Central memory CD8-positive, alpha-beta T cell (primary cell): ENCODE data around the gene TPT1.

Experiments used
- ATAC-seq: fragments of 150-1000 bp; cut with Tn5 transposase; replicated peaks from 2 replicates; pipeline ENCODE4 v1.10.0; 2022; ENCODE audit warnings: mild to moderate bottlenecking, moderate FRiP score, moderate number of reproducible peaks; ENCODE audit not compliant: poor library complexity, severe bottlenecking; ENCODE audit errors: extremely low read depth
- DNase-seq, 2 donors: peaks; one replicate each; pipeline ENCODE4 v3.0.0; 2021; ENCODE audit warnings: low spot score in 2 of 2
- H3K27ac Mint-ChIP-seq: one replicate; pipeline ENCODE4 v1.8.0; 2022; ENCODE audit warnings: low read depth, mild to moderate bottlenecking, moderate library complexity, mixed read lengths
- H3K27me3 Mint-ChIP-seq: one replicate; pipeline ENCODE4 v1.8.0; 2022; ENCODE audit warnings: mixed read lengths
- H3K36me3 Mint-ChIP-seq: one replicate; pipeline ENCODE4 v1.8.0; 2022; ENCODE audit warnings: mild to moderate bottlenecking, moderate library complexity, mixed read lengths; ENCODE audit not compliant: insufficient read depth
- H3K4me1 Mint-ChIP-seq: one replicate; pipeline ENCODE4 v1.8.0; 2022; ENCODE audit warnings: mixed read lengths
- H3K4me3 Mint-ChIP-seq: one replicate; pipeline ENCODE4 v1.8.0; 2022; ENCODE audit warnings: mild to moderate bottlenecking, moderate library complexity, mixed read lengths
- H3K9me3 Mint-ChIP-seq: one replicate; pipeline ENCODE4 v1.8.0; 2022; ENCODE audit warnings: mixed read lengths

Gene TPT1

DNA sequence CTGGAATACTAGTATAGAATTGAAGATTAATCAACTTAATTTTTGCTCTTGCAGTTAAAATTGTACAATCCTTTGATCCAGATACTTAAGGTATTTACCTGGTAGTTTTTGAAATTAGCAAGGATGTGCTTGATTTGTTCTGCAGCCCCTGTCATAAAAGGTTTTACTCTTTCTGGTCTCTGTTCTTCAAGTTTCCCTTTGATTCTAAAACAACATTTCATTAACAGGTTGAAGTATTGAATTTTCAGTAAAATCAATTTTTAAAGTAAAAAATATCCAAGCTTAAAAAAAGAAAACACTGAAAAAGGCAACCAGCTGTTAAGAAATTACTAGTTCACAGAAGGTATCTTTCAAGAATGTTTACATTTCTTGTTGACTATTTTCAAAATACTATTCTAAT lies 1.6 kb downstream of the TPT1 start:
- Mint-ChIP-seq H3K27ac (peak overlapping the region; percentile 96), H3K27me3 (no peaks in the 10 kb centered on the region), H3K4me3 (peak overlapping the region; percentile 95), H3K9me3 (no peaks in the 10 kb centered on the region), H3K36me3 (peaks cover 65% of the 10 kb centered on the region), H3K4me1 (peaks cover 62% of the 10 kb centered on the region)
- ATAC-seq (no peak), DNase-seq (no peak)

DNA sequence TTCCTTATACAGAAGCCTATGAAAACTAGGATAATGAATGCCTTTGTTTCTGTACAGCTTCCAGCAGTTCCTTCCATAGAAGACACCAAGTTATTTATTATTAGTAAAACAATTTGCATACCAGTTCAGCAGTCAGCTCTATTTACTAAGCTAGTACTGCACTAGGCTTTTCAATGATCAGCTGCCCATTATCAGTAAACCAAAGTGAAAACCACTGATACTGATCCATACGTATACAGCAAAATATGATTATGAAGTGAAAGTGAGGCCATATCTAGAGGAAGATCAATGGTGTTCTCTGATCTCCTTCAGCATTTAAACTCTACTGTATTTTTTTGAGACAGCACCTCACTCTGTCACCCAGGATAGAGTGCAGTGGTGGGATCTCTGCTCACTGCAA lies 3.2 kb downstream of the TPT1 start:
- Mint-ChIP-seq H3K27me3 (no peaks in the 10 kb centered on the region), H3K4me3 (peak overlapping the region; percentile 63), H3K27ac (peak overlapping the region; percentile 69), H3K36me3 (peaks cover 64% of the 10 kb centered on the region), H3K4me1 (peaks cover 78% of the 10 kb centered on the region), H3K9me3 (no peaks in the 10 kb centered on the region)
- ATAC-seq (no peak), DNase-seq (no peak)

DNA sequence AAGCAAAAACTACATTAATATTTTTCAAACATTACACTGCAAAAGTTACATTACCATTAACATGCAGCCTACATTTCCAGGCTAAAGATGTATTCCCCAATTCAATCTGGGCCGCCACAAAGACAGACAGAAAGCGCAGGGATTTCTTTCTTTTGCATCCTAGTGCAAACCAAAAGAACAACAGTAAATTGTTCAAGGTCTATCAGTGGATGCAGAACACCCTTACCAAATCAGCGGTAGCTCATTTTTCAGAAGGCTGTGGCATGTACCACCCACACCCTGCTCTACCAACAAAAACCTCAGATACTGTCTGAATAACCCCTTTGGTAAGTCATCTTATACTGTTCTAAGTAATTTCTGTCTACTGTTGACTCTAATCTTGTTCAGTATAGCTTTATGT lies 3.6 kb downstream of the TPT1 start:
- Mint-ChIP-seq H3K4me1 (peaks cover 79% of the 10 kb centered on the region), H3K27ac (peak overlapping the region; percentile 69), H3K4me3 (peak overlapping the region; percentile 63), H3K27me3 (no peaks in the 10 kb centered on the region), H3K9me3 (no peaks in the 10 kb centered on the region), H3K36me3 (peaks cover 64% of the 10 kb centered on the region)
- DNase-seq (no peak), ATAC-seq (no peak)

DNA sequence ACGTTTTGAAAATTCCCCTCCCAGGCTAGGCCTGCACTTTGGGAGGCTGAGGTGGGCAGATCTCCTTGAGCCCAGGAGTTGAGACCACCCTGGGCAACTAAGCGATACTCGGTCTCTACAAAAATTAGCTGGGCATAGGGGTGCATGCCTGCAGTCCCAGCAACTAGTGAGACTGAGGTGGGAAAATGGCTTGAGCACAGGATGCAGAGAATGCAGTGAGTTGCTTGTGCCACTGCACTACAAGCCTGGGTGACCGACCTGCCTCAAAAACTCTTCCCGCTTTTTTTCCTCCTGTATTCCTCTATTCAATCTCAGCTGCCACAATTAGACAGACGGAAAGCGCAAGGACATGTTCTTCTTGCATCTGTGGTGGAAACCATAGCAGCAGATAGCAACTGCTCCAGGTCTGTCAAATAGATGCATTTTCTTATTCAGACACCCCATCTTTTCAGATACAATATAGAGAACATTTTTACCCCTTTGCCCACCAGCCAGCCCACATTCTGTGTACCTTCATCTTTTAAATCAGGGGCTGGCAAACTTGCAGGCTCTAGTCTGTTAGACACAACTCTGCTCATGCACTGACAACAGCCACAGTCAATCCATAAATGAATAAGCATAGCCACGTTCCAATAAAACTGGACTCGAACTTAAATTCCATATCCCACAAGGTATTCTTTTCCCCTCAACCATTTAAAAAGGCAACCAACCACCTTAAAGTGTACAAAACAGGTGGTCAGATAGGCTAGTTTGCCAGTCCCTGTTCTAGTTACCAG lies 4.8 kb downstream of the TPT1 start:
- DNase-seq = no peak
- peak overlapping the region; percentile 35 for H3K27ac Mint-ChIP-seq
- no peaks in the 10 kb centered on the region for H3K27me3 Mint-ChIP-seq
- peaks cover 79% of the 10 kb centered on the region for H3K4me1 Mint-ChIP-seq
- peak overlapping the region; percentile 19 for H3K4me3 Mint-ChIP-seq
- H3K9me3 Mint-ChIP-seq = no peaks in the 10 kb centered on the region
- ATAC-seq = no peak
- peaks cover 62% of the 10 kb centered on the region for H3K36me3 Mint-ChIP-seq

DNA sequence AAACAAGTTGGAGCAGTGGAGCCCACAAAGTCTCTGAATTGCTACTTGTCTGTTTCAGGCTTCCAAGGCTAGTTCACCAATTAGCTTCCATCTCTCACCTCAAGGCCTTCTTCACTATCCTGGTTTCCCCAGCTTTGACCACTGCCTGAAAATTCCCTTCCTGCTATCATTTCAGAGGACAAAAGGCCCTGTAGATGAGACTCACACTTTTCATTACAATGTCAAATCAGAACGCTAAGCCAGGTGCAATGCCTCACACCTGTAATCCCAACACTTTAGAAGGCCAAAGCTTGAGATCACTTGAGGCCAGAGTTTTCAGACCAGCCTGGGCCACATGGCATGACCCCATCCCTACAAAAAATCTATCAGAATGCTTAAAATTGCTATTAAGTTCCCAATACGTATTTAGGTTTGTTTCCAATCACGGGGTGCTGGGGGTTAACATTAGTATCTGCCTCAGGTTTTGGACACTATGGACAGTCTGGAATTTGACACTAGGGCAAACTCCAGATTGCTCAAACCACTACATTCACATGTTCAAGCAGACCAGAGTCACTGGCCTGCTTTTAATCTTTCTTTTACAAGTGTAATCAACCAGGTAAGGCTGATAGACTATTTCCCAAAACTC lies 5.5 kb downstream of the TPT1 start:
- Mint-ChIP-seq H3K36me3 (peaks cover 58% of the 10 kb centered on the region), H3K9me3 (no peaks in the 10 kb centered on the region)

DNA sequence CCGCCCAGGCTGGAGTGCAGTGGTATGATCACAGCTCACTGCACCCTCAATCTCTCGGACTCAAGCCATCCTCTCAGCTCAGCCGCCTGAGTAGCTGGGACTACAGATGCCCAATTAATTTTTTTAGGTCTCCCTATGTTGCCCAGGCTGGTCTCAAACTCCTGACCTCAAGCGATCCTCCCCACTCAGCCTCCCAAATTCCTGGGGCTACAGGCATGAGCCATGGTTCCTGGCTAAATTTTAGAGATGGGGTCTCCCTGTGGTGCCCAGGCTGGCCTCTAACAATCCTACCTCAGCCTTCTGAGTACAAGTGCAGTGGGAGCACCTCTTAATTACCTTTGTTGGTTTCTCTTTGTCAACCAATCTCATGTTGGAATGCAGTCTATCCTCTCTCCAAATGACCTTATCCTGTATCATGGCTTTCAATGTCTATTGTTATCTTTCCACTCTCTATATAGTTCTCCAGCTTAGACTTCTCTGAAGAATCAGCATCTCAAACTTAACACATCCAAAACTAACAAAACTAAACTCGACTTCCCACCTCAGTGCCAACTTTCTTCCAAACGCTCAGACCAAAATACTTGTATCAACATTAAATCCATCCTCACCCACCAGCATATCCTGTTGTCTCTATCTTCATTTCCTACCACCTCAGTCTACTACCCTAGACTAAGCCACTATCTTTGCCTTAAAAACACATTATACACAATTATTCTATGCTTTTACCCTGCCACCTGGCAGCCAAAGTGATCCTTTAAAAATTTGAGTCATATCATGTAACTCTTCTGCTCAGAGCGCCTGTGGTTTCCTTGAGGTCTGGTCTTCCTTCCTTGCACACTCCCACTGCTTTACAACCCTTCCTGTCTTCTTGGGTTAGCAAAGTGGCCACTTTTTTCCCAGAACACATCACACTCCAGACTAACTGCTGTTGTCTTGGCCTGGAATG lies 6.7 kb downstream of the TPT1 start:
- H3K4me1 Mint-ChIP-seq = peaks cover 79% of the 10 kb centered on the region
- no peak for DNase-seq
- peak overlapping the region; percentile 63 for H3K4me3 Mint-ChIP-seq
- no peaks in the 10 kb centered on the region for H3K9me3 Mint-ChIP-seq
- H3K36me3 Mint-ChIP-seq = peaks cover 50% of the 10 kb centered on the region
- no peaks in the 10 kb centered on the region for H3K27me3 Mint-ChIP-seq
- peak overlapping the region; percentile 85 for H3K27ac Mint-ChIP-seq
- ATAC-seq = peak; percentile 68

More for the DNA sequence above, 5.5 kb downstream of the TPT1 start:
- no peaks in the 10 kb centered on the region for H3K27me3 Mint-ChIP-seq
- H3K4me3 Mint-ChIP-seq = peak overlapping the region; percentile 19
- ATAC-seq (no peak), DNase-seq (no peak)
- H3K4me1 Mint-ChIP-seq = peaks cover 79% of the 10 kb centered on the region
- peak overlapping the region; percentile 85 for H3K27ac Mint-ChIP-seq

DNA sequence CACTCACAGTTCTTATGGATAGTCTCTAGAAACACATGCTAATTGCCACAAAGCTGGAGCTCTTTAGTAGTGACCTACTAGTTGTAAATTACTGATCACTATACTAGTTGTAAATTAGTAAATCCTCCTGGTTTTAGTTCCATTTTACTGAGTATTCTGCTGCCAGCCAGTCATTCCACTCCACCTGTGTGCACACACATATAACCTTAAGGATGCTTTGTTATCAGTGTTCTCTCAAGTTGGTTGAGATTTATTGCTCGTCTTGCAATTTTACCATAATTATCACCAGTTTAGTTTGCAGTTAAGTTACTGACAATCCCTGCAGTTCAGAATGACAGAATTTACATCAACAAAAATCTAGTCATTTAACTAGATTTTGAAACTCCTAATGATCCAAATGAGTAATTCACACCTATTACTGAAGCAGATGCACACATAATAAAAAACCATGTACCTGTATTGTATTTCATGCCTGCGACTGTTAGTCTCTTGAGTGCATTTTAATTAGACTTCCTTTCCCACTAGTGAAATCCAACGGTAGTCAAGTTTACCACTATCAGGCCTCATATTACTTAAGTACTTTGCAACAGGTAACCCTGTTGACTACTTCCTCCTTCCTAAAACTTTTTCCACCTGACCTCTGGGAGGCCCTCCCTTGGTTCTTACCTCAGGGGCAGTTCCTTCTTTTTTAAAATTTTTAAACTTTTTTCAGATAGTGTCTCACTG lies 7.6 kb downstream of the TPT1 start:
- no peak for DNase-seq
- Mint-ChIP-seq H3K27me3 (no peaks in the 10 kb centered on the region), H3K27ac (peak overlapping the region; percentile 85), H3K4me3 (peak overlapping the region; percentile 63), H3K9me3 (no peaks in the 10 kb centered on the region), H3K4me1 (peaks cover 71% of the 10 kb centered on the region), H3K36me3 (peaks cover 41% of the 10 kb centered on the region)
- no peak for ATAC-seq

DNA sequence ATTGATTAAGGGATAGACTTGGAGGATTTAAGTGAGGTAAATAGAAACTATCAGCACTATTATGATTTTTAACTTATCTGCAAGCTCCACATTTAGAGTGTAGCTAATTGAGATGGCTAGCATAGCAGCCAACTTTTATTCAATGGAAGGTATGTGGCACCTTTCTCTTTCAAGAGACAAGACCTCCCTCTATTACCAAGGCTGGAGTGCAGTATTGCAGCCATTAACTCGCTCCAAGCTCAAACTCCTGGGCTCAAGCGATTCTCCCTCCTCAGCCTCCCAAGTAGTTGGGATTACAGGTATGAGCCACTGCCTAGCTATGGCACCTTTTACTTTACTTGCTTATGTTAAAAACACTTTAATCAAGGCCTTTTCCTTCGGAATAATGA lies 8.2 kb downstream of the TPT1 start:
- ATAC-seq (no peak), DNase-seq (no peak)
- Mint-ChIP-seq H3K27me3 (no peaks in the 10 kb centered on the region), H3K9me3 (no peaks in the 10 kb centered on the region), H3K4me3 (no peak overlapping the region), H3K4me1 (peaks cover 67% of the 10 kb centered on the region), H3K36me3 (peaks cover 37% of the 10 kb centered on the region), H3K27ac (peak overlapping the region; percentile 85)

DNA sequence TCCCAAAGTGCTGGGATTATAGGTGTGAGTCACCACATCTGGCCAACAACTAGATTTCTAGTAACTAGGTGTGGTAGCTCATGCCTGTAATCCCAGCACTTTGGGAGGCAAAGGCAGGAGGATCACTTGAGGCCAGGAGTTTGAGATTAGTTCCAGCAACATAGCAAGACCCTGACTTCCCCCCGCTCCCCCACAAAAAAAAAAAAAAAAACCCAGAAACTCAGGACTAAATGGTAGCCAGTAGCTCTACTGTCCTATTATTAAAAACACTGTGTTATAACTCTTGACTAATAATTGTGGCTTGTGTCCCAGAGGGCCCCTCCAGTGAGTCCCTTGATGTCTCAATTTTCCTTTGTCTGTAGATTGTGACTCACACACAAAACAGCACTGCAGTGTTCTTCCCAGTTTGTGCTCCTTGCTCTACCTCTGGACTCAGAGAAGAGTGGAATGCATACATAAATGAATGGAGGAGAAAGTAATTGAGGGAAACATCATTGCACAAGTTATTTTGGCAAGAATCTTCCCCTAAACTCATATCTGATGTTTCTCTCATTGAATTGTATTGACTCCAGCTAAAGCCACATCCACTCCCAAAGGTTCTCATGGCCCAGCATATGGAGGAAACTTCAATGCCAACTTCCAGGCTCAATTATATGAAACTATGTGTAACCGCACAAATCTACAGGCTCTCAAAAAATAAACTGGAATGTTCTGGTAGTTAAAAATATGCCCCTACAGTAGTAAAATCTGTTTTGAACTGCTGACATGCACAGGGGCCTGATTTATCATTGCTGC lies 8.8 kb downstream of the TPT1 start:
- no peak for ATAC-seq
- Mint-ChIP-seq H3K4me3 (no peak overlapping the region), H3K27me3 (no peaks in the 10 kb centered on the region), H3K4me1 (peaks cover 67% of the 10 kb centered on the region), H3K9me3 (no peaks in the 10 kb centered on the region), H3K27ac (peak overlapping the region; percentile 85), H3K36me3 (peaks cover 32% of the 10 kb centered on the region)
- no peak for DNase-seq

DNA sequence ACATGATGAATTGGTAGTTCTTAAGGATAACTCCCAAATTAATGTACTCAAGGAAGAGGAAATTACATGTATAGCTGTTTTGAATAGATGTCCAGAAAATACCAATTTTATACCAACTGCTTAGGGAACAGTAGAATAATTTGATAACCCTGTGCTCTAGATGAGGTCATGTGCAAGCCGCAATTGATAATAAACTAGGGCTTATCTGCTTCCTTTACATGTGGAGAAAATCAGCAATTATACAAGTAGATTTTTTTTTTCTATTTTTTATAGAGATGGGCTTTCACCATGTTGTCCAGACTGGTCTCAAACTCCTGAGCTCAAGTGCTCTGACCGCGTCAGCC lies 9.3 kb downstream of the TPT1 start:
- H3K36me3 Mint-ChIP-seq = peaks cover 26% of the 10 kb centered on the region
- no peak for ATAC-seq

DNA sequence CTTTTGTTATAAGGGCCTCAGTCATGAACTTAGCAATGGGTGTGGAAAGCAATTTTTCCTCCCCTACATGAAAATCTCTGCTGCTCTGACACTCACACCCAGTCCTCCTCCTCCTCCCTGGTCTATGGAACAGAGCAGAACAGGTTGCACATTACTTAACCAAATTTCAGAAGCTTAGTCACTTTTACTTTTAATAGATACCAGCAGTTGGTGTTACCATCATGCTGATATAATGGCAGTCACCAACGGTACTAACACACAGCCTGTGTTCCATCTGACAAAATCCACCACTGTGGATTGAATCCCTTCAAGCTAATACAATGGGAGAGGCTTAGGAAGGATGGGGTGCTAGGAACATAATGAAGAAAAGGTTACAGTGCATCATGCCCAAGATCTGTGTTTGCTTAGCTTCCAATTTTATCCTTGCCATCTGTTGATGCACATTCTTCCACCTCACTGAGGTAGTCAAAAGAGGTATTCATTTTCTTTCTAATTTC lies 9.8 kb downstream of the TPT1 start:
- no peak for ATAC-seq
- peaks cover 21% of the 10 kb centered on the region for H3K36me3 Mint-ChIP-seq
- no peak overlapping the region for H3K4me3 Mint-ChIP-seq
- no peak for DNase-seq
- peaks cover 61% of the 10 kb centered on the region for H3K4me1 Mint-ChIP-seq
- H3K9me3 Mint-ChIP-seq = no peaks in the 10 kb centered on the region
- peak overlapping the region; percentile 5 for H3K27ac Mint-ChIP-seq
- H3K27me3 Mint-ChIP-seq = no peaks in the 10 kb centered on the region

More for the DNA sequence above, 9.3 kb downstream of the TPT1 start:
- Mint-ChIP-seq H3K4me3 (no peak overlapping the region), H3K27ac (peak overlapping the region; percentile 85), H3K27me3 (no peaks in the 10 kb centered on the region), H3K4me1 (peaks cover 66% of the 10 kb centered on the region), H3K9me3 (no peaks in the 10 kb centered on the region)
- DNase-seq = no peak
